Daoy (cell line): Measurements from ENCODE around the gene UGT1A6. TPM values are rescaled to one million over a fixed set of nuclear protein-coding genes. Genes with fewer than 3 reads are reported as not detected.

Source experiments
- DNase-seq: peaks from one replicate; pipeline ENCODE4 v3.0.0-alpha.2; 2015; ENCODE audit warnings: low read depth
- total RNA-seq: library from RNA; depleted of rRNA; stranded (reverse); fragments of >200 nt; shearing (Covaris generic); gene quantifications from 2 replicates; pipeline ENCODE4 v1.2.3, GENCODE V29; 2014; rRNA removed

UGT1A6 gene
- total RNA-seq, 1 experiment from 2014 or later: not detected

GRCh38 chr2:233818639-233819621, 126.2 kb downstream of the UGT1A6 start:
- no peak for DNase-seq

DNA sequence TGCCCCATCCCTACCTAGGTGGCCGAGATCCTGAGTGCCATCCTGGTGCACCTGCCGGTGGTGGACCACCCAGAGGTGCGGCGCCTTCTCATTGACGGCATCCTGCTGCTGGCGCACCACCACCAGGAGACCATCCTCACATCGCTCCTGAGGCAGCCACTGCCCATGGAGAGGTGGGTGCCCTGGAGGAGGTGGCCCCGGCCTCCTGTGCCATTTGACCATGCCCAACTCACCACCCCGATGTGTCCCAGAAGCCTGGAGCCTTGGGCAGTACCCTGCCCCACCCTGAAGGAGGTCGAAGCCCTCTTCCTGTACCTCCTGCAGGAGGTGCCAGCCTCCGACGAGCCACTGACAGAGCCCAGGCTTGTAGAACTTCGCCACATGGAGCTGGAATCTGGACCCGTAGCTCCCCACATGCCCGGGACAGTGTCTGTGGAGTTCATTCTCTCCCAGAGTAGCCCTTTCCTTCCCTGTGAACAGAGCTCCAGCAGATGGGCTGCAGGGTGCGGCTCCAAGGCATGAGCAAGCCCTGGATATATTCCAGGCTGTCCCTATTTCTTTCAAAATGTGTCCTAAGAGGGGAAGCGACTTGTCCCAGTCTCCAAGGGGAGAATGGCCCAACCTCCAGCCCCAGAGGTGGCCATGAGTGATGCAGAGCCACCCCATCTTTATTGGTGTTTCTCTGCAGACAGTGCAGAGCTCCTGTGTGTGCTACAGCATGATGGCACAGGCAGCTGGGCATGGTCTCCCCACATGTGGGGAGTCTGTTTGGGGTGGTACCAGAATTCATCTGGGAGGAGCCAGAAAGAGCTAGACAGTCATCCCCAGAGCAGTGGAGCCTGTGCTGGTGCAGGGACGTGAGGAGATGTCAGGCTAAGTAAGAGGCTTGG, 127.4 kb downstream of the UGT1A6 start:
- no peak for DNase-seq

DNA sequence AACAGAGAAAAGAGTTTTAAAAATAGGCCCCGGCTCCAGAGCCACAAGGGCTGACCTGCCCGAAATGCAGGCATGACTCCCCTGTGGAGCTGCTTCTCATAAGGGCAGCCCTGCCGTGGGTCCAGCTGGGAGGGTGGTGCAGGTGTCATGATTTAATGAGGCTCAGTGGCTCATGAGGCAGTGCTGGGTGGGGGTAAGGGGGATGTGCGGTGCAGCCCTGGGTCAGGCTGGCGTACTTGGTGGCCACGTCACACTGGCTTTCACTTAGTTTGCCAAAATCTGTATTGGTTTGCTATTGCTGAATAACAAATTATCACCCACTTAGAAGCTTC, 128.1 kb downstream of the UGT1A6 start:
- no peak for DNase-seq

DNA sequence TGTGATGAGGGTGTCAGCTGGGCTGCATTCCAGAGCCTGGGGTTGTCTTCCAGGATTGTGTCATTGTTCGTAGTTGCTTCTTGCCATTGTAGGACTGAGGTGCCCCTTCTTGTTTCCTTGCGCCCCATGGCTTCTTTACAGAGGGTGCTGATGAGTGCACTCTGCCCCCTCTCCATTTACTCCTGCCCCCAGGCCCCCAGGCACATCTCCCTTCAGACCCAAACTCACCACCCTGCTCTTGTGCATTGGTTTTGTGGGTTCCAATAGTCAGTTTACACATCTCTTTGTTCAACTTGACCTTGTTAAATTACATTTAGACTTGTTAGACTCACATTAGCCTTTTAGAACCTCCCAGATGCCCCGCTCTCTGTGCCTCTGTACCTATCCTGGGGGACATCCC, 128.5 kb downstream of the UGT1A6 start:
- DNase-seq: no peak

DNA sequence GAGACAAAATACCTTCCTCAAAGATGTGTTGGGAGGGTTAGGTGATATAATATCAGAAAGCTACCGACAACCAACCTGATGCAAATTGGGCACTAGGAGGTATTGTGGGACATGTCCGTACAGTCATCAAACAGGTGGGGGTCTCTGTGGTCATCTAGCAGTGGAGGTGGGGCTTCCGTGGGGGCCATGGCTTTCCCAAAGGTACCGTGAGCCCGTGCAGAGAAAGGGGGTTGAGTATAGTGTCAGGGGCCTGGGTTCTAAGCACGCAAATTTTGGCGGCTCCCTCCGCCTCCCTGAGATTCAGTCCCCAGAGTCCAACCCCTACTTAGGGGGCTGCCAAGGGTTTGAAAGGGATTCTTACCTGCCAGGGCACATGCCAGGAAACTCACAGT, 129.0 kb downstream of the UGT1A6 start:
- no peak for DNase-seq

DNA sequence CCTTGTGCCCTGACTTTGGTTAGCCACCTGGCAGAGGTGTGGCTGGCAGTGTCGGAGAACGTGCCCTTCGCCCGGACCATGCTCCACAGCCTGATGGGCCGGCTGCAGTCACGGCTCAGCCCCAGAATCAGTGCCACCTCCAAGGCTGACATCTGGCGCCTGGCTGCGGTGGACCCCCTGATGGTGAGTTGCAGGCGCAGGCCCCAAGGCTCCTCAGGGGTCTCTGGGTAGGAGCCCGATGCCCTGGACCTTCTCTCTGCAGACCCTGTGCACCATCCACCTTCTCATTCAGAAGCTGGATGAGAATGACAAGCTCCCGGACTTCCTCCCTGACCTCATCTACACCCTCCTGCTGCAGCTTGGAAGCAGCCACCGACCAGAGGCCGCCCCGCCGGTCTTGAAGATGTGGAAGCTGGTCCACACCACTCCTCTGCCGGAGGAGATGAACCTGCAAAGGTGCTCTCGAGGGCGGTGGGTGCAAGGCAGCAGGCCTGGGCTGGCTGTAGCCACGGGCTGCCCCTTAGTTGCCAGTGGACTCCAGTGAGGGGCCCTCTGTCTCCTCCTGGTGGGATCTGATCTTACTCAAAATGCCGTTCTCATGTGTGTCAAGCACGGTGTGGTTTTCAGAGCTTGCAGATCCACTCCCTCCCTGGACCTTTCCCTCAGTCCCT, 129.5 kb downstream of the UGT1A6 start:
- no peak for DNase-seq

Other genes starting within 250 kb of the UGT1A6 start
- gene USP40, start 126.1 kb upstream of the UGT1A6 start, total RNA-seq: 21.2 and 22.1 TPM in 2 replicates
- gene UGT1A8, start 75.3 kb upstream of the UGT1A6 start, total RNA-seq: 15.1 and 15.4 TPM in 2 replicates
- gene UGT1A10, start 56.4 kb upstream of the UGT1A6 start, total RNA-seq: 8.2 and 13.4 TPM in 2 replicates
- gene UGT1A9, start 21.0 kb upstream of the UGT1A6 start, total RNA-seq: 0.24 and 1.0 TPM in 2 replicates
- 0.17 TPM in 1 of 2 replicates, not detected in the other for gene UGT1A7, start 11.0 kb upstream of the UGT1A6 start, total RNA-seq
- gene UGT1A5, start 20.0 kb downstream of the UGT1A6 start, total RNA-seq: 0.34 TPM in 1 of 2 replicates, not detected in the other
- 0.63 TPM in 1 of 2 replicates, not detected in the other for gene UGT1A4, start 25.8 kb downstream of the UGT1A6 start, total RNA-seq
- gene UGT1A3, start 36.2 kb downstream of the UGT1A6 start, total RNA-seq: not detected in 2 replicates
- gene UGT1A1, start 67.4 kb downstream of the UGT1A6 start, total RNA-seq: 0.03 and 0.06 TPM in 2 replicates
- gene MROH2A, start 85.4 kb downstream of the UGT1A6 start, total RNA-seq: 0.21 and 0.80 TPM in 2 replicates
- gene HJURP, start 161.6 kb downstream of the UGT1A6 start, total RNA-seq: 85.5 and 86.3 TPM in 2 replicates
- 0.06 and 0.12 TPM in 2 replicates for gene TRPM8, start 224.5 kb downstream of the UGT1A6 start, total RNA-seq